Hepatocyte (in vitro differentiated cells): ENCODE results near the gene HNRNPDL. TPM values are rescaled to one million over a fixed set of nuclear protein-coding genes. Genes with fewer than 3 reads are reported as not detected.
A peak's percentile ranks its signal among the peaks of the same experiment; 100 is the strongest.

Experiments
- DNase-seq: peaks from one replicate; pipeline ENCODE4 v3.0.0-alpha.2; 2016; ENCODE audit warnings: low spot score
- H2AFZ ChIP-seq: fragments of 200-600 bp; sonication (generic); 2 replicates; pipeline ENCODE4 v1.6.0; 2016; ENCODE audit warnings: antibody characterized with exemption, mild to moderate bottlenecking
- H3K27ac ChIP-seq: fragments of 200-600 bp; sonication (generic); 2 replicates; pipeline ENCODE4 v1.5.1; 2016; ENCODE audit warnings: mild to moderate bottlenecking
- H3K27me3 ChIP-seq: fragments of 200-600 bp; sonication (generic); 2 replicates; pipeline ENCODE4 v1.6.1; 2016
- H3K36me3 ChIP-seq: fragments of 200-600 bp; sonication (generic); replicated peaks from 2 replicates; pipeline ENCODE4 v1.5.1; 2016; ENCODE audit warnings: low read depth; ENCODE audit not compliant: insufficient read depth
- H3K4me1 ChIP-seq: fragments of 200-600 bp; sonication (generic); 2 replicates; pipeline ENCODE4 v1.5.1; 2016; ENCODE audit warnings: mild to moderate bottlenecking, moderate library complexity; ENCODE audit not compliant: insufficient read depth
- H3K4me2 ChIP-seq: fragments of 200-600 bp; sonication (generic); 2 replicates; pipeline ENCODE4 v1.6.0; 2016
- H3K4me3 ChIP-seq: fragments of 200-600 bp; sonication (generic); 2 replicates; pipeline ENCODE4 v1.5.1; 2016; ENCODE audit warnings: mild to moderate bottlenecking
- H3K79me2 ChIP-seq: fragments of 200-600 bp; sonication (generic); 2 replicates; pipeline ENCODE4 v1.6.0; 2017; ENCODE audit warnings: mild to moderate bottlenecking
- H3K9me2 ChIP-seq: fragments of 200-600 bp; sonication (generic); replicated peaks from 2 replicates; pipeline ENCODE4 v1.6.0; 2017; ENCODE audit warnings: mild to moderate bottlenecking; ENCODE audit not compliant: insufficient read depth
- H3K9me3 ChIP-seq: fragments of 200-600 bp; sonication (generic); 2 replicates; pipeline ENCODE4 v1.5.1; 2016; ENCODE audit warnings: low read depth, mild to moderate bottlenecking
- H4K20me1 ChIP-seq: fragments of 200-600 bp; sonication (generic); 2 replicates; pipeline ENCODE4 v1.6.0; 2016; ENCODE audit warnings: mild to moderate bottlenecking; ENCODE audit not compliant: insufficient read depth, poor library complexity, severe bottlenecking
- EZH2 ChIP-seq: fragments of 200-600 bp; sonication (generic); IDR thresholded peaks from 2 replicates; pipeline ENCODE4 v1.6.1; 2016; ENCODE audit warnings: antibody characterized with exemption, mild to moderate bottlenecking, borderline replicate concordance
- EZH2phosphoT487 ChIP-seq: fragments of 200-600 bp; sonication (generic); IDR thresholded peaks from one replicate; pipeline ENCODE4 v1.6.1; 2018; ENCODE audit warnings: antibody characterized with exemption, mild to moderate bottlenecking, low read depth, moderate library complexity; ENCODE audit not compliant: unreplicated experiment, severe bottlenecking
- WGBS: methylation state at CpG from one replicate; pipeline ENCODE4 v1.1.6; 2016; ENCODE audit warnings: low lambda C conversion rate; ENCODE audit errors: missing lambda C conversion rate; 5-methylcytosine and 5-hydroxymethylcytosine counted together
- polyA plus RNA-seq: library from polyadenylated mRNA; unstranded; fragments of >200 nt; fragmentation: Nextera tagmentation; extraction: Ambion mirVana; gene quantifications from 2 replicates; pipeline ENCODE4 v1.2.1, GENCODE V29; 2016
- total RNA-seq: library from RNA; depleted of rRNA; stranded (reverse); fragments of >200 nt; gene quantifications from 2 replicates; pipeline ENCODE4 v1.2.3, GENCODE V29; 2014
- TF ChIP-seq, protein P1 (sequence below): fragments of 200-600 bp; sonication (generic); IDR thresholded peaks from 2 replicates; pipeline ENCODE4 v1.5.1; 2016; ENCODE audit warnings: antibody characterized with exemption, mild to moderate bottlenecking; ENCODE audit not compliant: poor library complexity

HNRNPDL gene
- total and polyA plus RNA-seq, 2 experiments from 2014 or later = 187 to 268 TPM

DNA sequence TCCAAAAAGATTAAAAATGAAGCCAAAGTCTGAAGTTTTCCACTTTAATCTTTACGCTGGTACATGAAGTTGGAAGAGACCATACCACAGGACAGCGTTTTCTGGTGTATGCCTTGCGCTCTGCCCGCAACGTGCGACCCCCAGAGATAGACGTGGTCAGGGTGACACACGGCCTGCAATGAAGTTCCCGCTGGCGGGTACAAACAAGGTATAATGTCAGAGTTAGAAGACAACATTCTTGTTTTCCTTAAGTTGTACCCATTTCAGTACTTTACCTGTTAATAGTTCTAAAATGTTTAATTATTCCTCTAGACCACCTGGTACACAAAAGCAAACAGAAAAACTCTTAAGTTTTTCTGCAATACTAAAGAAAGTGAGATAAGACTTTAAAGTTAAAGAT lies 4.8 kb downstream of the HNRNPDL start:
- WGBS = 92% methylated on average over 10 of the region's 10 CpGs
- Histone ChIP-seq H3K9me2 (no peaks in the 10 kb centered on the region), H2AFZ (no peak overlapping the region), H3K27me3 (no peaks in the 10 kb centered on the region), H3K4me1 (peaks cover 13% of the 10 kb centered on the region), H3K4me3 (no peak overlapping the region), H4K20me1 (peaks cover 68% of the 10 kb centered on the region), H3K4me2 (peak overlapping the region; percentile 93), H3K79me2 (peaks cover 56% of the 10 kb centered on the region), H3K27ac (no peak overlapping the region), H3K9me3 (no peaks in the 10 kb centered on the region), H3K36me3 (peaks cover 15% of the 10 kb centered on the region)
- DNase-seq = no peak
- no peak for TF ChIP-seq EZH2

DNA sequence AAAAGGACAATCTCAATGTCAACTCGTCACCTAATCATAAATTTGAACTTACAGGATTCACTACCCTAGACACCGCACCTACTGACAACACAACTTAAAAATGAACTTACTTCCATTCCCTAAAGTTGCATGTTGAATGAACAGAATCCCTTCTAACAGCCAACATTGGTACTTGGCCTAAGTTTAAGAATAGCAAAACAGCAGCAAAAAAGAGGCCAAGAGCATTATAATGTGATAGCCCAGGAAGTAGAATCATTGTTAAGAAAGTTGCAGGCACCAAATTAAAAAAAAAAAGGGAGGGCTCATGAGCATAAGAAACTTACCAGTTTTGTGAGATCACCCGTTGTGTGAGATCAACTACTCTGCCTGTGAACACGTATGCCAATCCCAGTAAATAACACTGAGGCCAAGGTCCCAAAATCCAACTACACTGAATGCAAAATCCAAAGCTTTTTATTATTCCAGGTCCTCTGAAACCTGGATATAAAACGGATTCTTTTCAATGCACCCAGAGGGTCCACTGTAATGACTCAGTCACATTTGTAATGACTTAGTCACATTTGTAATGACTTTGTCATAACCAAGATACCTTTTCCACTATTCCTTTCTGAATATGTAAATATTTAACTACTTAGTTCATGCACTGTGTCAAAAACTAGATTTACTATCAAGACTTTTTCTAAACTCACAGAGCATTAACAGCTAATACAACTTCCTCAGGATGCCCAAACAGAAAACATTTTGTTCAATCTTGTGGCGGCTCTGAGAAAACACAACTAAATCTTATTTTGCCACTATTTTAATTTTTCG lies 6.8 kb downstream of the HNRNPDL start:
- Histone ChIP-seq H3K27me3 (no peaks in the 10 kb centered on the region), H3K4me1 (peaks cover 13% of the 10 kb centered on the region), H3K27ac (peak overlapping the region; percentile 13), H3K36me3 (peaks cover 15% of the 10 kb centered on the region), H3K9me3 (no peaks in the 10 kb centered on the region), H4K20me1 (peaks cover 62% of the 10 kb centered on the region), H3K4me2 (no peak overlapping the region), H3K79me2 (peaks cover 48% of the 10 kb centered on the region), H3K4me3 (no peak overlapping the region), H3K9me2 (no peaks in the 10 kb centered on the region), H2AFZ (no peak overlapping the region)
- WGBS = 94% methylated on average over 7 of the region's 7 CpGs
- DNase-seq = no peak
- TF ChIP-seq EZH2 (no peak), EZH2phosphoT487 (no peak)
- TF ChIP-seq, protein P1, sequence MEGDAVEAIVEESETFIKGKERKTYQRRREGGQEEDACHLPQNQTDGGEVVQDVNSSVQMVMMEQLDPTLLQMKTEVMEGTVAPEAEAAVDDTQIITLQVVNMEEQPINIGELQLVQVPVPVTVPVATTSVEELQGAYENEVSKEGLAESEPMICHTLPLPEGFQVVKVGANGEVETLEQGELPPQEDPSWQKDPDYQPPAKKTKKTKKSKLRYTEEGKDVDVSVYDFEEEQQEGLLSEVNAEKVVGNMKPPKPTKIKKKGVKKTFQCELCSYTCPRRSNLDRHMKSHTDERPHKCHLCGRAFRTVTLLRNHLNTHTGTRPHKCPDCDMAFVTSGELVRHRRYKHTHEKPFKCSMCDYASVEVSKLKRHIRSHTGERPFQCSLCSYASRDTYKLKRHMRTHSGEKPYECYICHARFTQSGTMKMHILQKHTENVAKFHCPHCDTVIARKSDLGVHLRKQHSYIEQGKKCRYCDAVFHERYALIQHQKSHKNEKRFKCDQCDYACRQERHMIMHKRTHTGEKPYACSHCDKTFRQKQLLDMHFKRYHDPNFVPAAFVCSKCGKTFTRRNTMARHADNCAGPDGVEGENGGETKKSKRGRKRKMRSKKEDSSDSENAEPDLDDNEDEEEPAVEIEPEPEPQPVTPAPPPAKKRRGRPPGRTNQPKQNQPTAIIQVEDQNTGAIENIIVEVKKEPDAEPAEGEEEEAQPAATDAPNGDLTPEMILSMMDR = no peak

DNA sequence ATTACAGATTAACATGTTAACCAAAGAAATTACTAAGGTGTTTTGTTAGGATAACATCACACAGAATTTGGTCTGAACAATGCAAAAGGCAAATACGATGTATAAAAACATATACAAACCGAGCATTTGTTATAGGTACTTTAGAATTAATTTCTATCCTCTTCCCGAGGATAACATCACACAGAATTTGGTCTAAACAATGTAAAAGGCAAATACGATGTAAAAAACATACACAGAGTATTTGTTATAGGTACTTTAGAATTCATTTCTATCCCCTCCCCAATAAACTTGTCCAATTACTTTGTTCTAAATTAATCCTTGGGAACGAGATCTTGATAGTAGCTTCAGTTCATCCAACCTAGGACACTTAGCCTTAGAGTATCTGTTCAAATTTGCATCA lies 7.6 kb downstream of the HNRNPDL start:
- no peak overlapping the region for H3K27ac ChIP-seq
- H3K4me1 ChIP-seq = peaks cover 13% of the 10 kb centered on the region
- H3K4me2 ChIP-seq = no peak overlapping the region
- no peaks in the 10 kb centered on the region for H3K9me2 ChIP-seq
- H3K4me3 ChIP-seq = no peak overlapping the region
- H3K79me2 ChIP-seq = peaks cover 40% of the 10 kb centered on the region
- H3K27me3 ChIP-seq = no peaks in the 10 kb centered on the region
- peaks cover 54% of the 10 kb centered on the region for H4K20me1 ChIP-seq
- H3K36me3 ChIP-seq = peaks cover 15% of the 10 kb centered on the region
- H2AFZ ChIP-seq = no peak overlapping the region
- WGBS = 94% methylated on average over 5 of the region's 5 CpGs
- H3K9me3 ChIP-seq = no peaks in the 10 kb centered on the region
- no peak for TF ChIP-seq EZH2
- TF ChIP-seq EZH2phosphoT487 = no peak
- TF ChIP-seq, protein P1 = no peak
- DNase-seq = no peak

DNA sequence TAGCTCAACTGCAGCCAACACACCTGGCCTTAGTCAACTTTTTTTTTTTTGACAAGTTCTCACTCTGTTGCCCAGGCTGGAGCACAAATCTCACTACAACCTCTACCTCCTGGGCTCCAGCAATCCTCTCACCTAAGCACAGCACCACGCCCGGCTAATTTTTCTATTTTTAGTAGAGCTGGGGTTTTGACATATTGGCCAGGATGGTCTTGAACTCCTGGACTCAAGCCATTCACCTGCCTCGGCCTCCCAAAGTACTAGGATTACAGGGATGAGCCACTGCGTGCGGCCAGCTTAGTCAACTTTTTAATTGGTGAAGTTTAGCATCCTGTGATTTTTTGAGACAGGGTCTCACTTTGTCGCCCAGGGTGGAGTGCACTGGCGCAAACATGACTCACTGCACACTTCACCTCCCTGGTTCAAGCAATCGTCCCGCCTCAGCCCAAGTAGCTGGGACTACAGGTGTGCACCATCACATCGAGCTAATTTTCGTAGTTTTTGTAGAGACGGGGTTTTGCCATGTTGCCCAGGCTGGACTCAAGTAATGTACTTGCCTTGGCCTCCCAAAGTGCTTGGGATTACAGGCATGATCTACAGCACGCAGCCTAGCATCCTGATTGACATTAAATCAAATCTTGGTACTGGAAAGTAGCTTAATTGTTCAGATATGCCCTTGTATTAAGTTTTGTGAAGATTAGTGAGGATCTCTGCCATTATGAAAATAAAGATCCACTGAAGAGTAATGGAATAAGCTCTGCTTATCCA lies 8.3 kb downstream of the HNRNPDL start:
- H3K9me2 ChIP-seq = no peaks in the 10 kb centered on the region
- peaks cover 33% of the 10 kb centered on the region for H3K79me2 ChIP-seq
- H3K27ac ChIP-seq = no peak overlapping the region
- peaks cover 15% of the 10 kb centered on the region for H3K36me3 ChIP-seq
- H2AFZ ChIP-seq = no peak overlapping the region
- DNase-seq = no peak
- H3K9me3 ChIP-seq = no peaks in the 10 kb centered on the region
- H3K4me1 ChIP-seq = peaks cover 10% of the 10 kb centered on the region
- peaks cover 47% of the 10 kb centered on the region for H4K20me1 ChIP-seq
- TF ChIP-seq EZH2phosphoT487 (no peak), EZH2 (no peak)
- TF ChIP-seq, protein P1 = no peak
- WGBS = 90% methylated on average over 13 of the region's 13 CpGs
- no peaks in the 10 kb centered on the region for H3K27me3 ChIP-seq
- no peak overlapping the region for H3K4me2 ChIP-seq
- H3K4me3 ChIP-seq = no peak overlapping the region
